ENCODE results near the gene PMS1. TPM values are rescaled to one million over a fixed set of nuclear protein-coding genes. Genes with fewer than 3 reads are reported as not detected.

Gene PMS1
- polyA plus RNA-seq, 1 of the 3 experiments (the other 2 are of a cell fraction) = 7.7 TPM

- CTCF ChIA-PET = interaction anchor here (0.9 to 1.0 kb wide), 2 partner anchors 133 to 524 kb away, joined by 3 to 4 read pairs; partner anchors contain the start of gene ASNSD1
- no peaks in the 10 kb centered on the region for H3K9me3 ChIP-seq
- no peak for TF ChIP-seq EZH2phosphoT487 (IDR thresholded peaks at IDR 0.05; ENCODE audit: borderline replicate concordance, low read depth)
- no peak for TF ChIP-seq RCOR1 (IDR thresholded peaks at IDR 0.05; ENCODE audit: low read length)
- TF ChIP-seq TCF12 (IDR thresholded peaks at IDR 0.05) = no peak
- no peak for TF ChIP-seq USF1 (IDR thresholded peaks at IDR 0.05; ENCODE audit: borderline replicate concordance, low read depth)
- H3K9ac ChIP-seq = no peak overlapping the region
- no peak overlapping the region for H2AFZ ChIP-seq (ENCODE audit: low read depth)
- H3K79me2 ChIP-seq (ENCODE audit: insufficient read depth) = peaks cover 14% of the 10 kb centered on the region
- H4K20me1 ChIP-seq (ENCODE audit: insufficient read depth) = no peaks in the 10 kb centered on the region
- no peaks in the 10 kb centered on the region for H3F3A ChIP-seq (replicated peaks; ENCODE audit: insufficient read depth)
- H3K4me3 ChIP-seq (ENCODE audit: low read depth in 2 of 2, low read length in 1 of 2) = no peak overlapping the region
- peaks cover 52 to 53% of the 10 kb centered on the region in 2 experiments for H3K36me3 ChIP-seq (replicated peaks in 1 of 2; ENCODE audit: control insufficient read depth in 1 of 2, insufficient read depth in 2 of 2, low read length in 1 of 2)
- H3K9me2 ChIP-seq = no peaks in the 10 kb centered on the region
- peaks cover 0 to 5% of the 10 kb centered on the region in 2 experiments; a peak in 2 of 4 replicates for H3K4me1 ChIP-seq (ENCODE audit: control insufficient read depth in 1 of 2, insufficient read depth in 2 of 2, low read depth in 1 of 2, low read length in 1 of 2)
- 97% methylated on average over 1 of the region's 1 CpG for WGBS (ENCODE audit: low lambda C conversion rate)
- H3K27me3 ChIP-seq (ENCODE audit: insufficient read depth) = no peaks in the 10 kb centered on the region
- no peak for DNase-seq
- H3K27ac ChIP-seq (ENCODE audit: low read depth in 2 of 2, low read length in 1 of 2) = no peak overlapping the region
- POLR2A ChIA-PET = no interaction called here
- no peak overlapping the region for H3K4me2 ChIP-seq
Measured at GRCh38 chr2:189794310-189794709, 10.1 kb downstream of the PMS1 start.

GRCh38 chr2:189797902-189798301 is 13.7 kb downstream of the PMS1 start:
- no peak overlapping the region for H3K4me3 ChIP-seq (ENCODE audit: low read depth in 2 of 2, low read length in 1 of 2)
- H3K9me3 ChIP-seq = no peaks in the 10 kb centered on the region
- H3K9me2 ChIP-seq = no peaks in the 10 kb centered on the region
- peaks cover 0 to 5% of the 10 kb centered on the region in 2 experiments; a peak in 3 of 4 replicates for H3K4me1 ChIP-seq (ENCODE audit: control insufficient read depth in 1 of 2, insufficient read depth in 2 of 2, low read depth in 1 of 2, low read length in 1 of 2)
- ChIA-PET CTCF (interaction anchor here (1.2 to 1.6 kb wide), 3 partner anchors 226 to 273 kb away, joined by 4 to 5 read pairs (median 4); no protein-coding TSS in a partner anchor), POLR2A (no interaction called here)
- no peak overlapping the region for H3K4me2 ChIP-seq
- H3K79me2 ChIP-seq (ENCODE audit: insufficient read depth) = peaks cover 13% of the 10 kb centered on the region; the same call in 1 of the 2 replicates
- no peak for DNase-seq
- H4K20me1 ChIP-seq (ENCODE audit: insufficient read depth) = no peaks in the 10 kb centered on the region
- H3K36me3 ChIP-seq (replicated peaks in 1 of 2; ENCODE audit: control insufficient read depth in 1 of 2, insufficient read depth in 2 of 2, low read length in 1 of 2) = peaks cover 56 to 66% of the 10 kb centered on the region in 2 experiments
- H3F3A ChIP-seq (replicated peaks; ENCODE audit: insufficient read depth) = no peaks in the 10 kb centered on the region
- WGBS (ENCODE audit: low lambda C conversion rate) = 91% methylated on average over 6 of the region's 6 CpGs
- H3K9ac ChIP-seq = no peak overlapping the region
- no peak overlapping the region; a peak in 2 of 4 replicates for H3K27ac ChIP-seq (ENCODE audit: low read depth in 2 of 2, low read length in 1 of 2)
- TF ChIP-seq CHD2 (IDR thresholded peaks at IDR 0.05; ENCODE audit: low read length, partially characterized antibody) (no peak), MXI1 (IDR thresholded peaks at IDR 0.05; ENCODE audit: low read depth, low read length) (no peak), RAD21 (IDR thresholded peaks at IDR 0.05; ENCODE audit: low read length) (no peak), SMC3 (IDR thresholded peaks at IDR 0.05; ENCODE audit: low read depth, low read length) (no peak), TCF12 (IDR thresholded peaks at IDR 0.05) (no peak), GABPA (IDR thresholded peaks at IDR 0.05; ENCODE audit: low read depth) (no peak), TEAD4 (IDR thresholded peaks at IDR 0.05; ENCODE audit: borderline replicate concordance, insufficient read depth) (no peak), JUND (IDR thresholded peaks at IDR 0.05) (no peak), IRF3 (IDR thresholded peaks at IDR 0.05; ENCODE audit: low read depth, low read length) (no peak), POLR2AphosphoS5 (IDR thresholded peaks at IDR 0.05; ENCODE audit: low read depth, low read length) (no peak), RCOR1 (IDR thresholded peaks at IDR 0.05; ENCODE audit: low read length) (no peak), TAF1 (IDR thresholded peaks at IDR 0.05; ENCODE audit: borderline replicate concordance, low read depth, low read length) (no peak), ELF1 (IDR thresholded peaks at IDR 0.05) (no peak), EZH2phosphoT487 (IDR thresholded peaks at IDR 0.05; ENCODE audit: borderline replicate concordance, low read depth) (no peak), SIN3A (IDR thresholded peaks at IDR 0.05; ENCODE audit: borderline replicate concordance, low read depth, low read length) (no peak), FOXM1 (IDR thresholded peaks at IDR 0.05; ENCODE audit: low read depth) (no peak), RXRA (IDR thresholded peaks at IDR 0.05; ENCODE audit: borderline replicate concordance, low read depth) (no peak)
- H2AFZ ChIP-seq (ENCODE audit: low read depth) = no peak overlapping the region
- no peaks in the 10 kb centered on the region for H3K27me3 ChIP-seq (ENCODE audit: insufficient read depth)
